Esophagus squamous epithelium (tissue), 4 donors: ENCODE data around the gene DENND4C.

Experiments used
- CTCF ChIP-seq, 6 experiments: fragments of 450-650 bp in 4 of 6; fragments of 200-600 bp in 2 of 6; sonication (generic) in 2 of 6; IDR thresholded peaks; one replicate each; pipeline ENCODE4 v1.5.1; 2016 to 2019; ENCODE audit warnings: antibody characterized with exemption in 6 of 6, mild to moderate bottlenecking in 4 of 6, moderate library complexity in 4 of 6
- POLR2A ChIP-seq, 4 donors: fragments of 450-650 bp; IDR thresholded peaks; one replicate each; pipeline ENCODE4 v1.6.1; 2017; ENCODE audit warnings: antibody characterized with exemption in 4 of 4, mild to moderate bottlenecking in 4 of 4, moderate library complexity in 3 of 4

- TF ChIP-seq CTCF (IDR thresholded peaks at IDR 0.05) (peak in 2 of 6 experiments; percentile 6 to 27), POLR2A (IDR thresholded peaks at IDR 0.05) (peak in 3 of 4 donors; percentile 32 to 88 (median 84))
These were observed at the start of gene DENND4C for GRCh38 chr9:19230355-19231125.
